Stomach smooth muscle (tissue), 2 donors: ENCODE measurements around the gene SAMM50.

Experiments used
- H3K27ac ChIP-seq: one replicate; pipeline ENCODE4 v1.7.0; 2013; ENCODE audit warnings: mild to moderate bottlenecking, low read length, inconsistent platforms
- H3K27me3 ChIP-seq, 2 donors: one replicate each; pipeline ENCODE4 v1.7.0; 2013; ENCODE audit warnings: low read length in 2 of 2; ENCODE audit not compliant: insufficient read depth in 2 of 2, control insufficient read depth in 1 of 2
- H3K36me3 ChIP-seq, 2 donors: one replicate each; pipeline ENCODE4 v1.7.0; 2013; ENCODE audit warnings: low read length in 2 of 2; ENCODE audit not compliant: control insufficient read depth in 2 of 2, insufficient read depth in 2 of 2
- H3K4me1 ChIP-seq: one replicate; pipeline ENCODE4 v1.7.0; 2013; ENCODE audit warnings: low read length; ENCODE audit not compliant: control insufficient read depth, insufficient read depth
- H3K4me3 ChIP-seq, 2 donors: one replicate each; pipeline ENCODE4 v1.7.0; 2013; ENCODE audit warnings: low read length in 2 of 2
- H3K9ac ChIP-seq, 2 donors: one replicate each; pipeline ENCODE4 v1.7.0; 2013; ENCODE audit warnings: low read length in 2 of 2, mild to moderate bottlenecking in 1 of 2
- H3K9me3 ChIP-seq, 2 donors: one replicate each; pipeline ENCODE4 v1.7.0; 2013; ENCODE audit warnings: low read length in 2 of 2; ENCODE audit not compliant: control insufficient read depth in 2 of 2
- donor health status: healthy.
- donor health status: Pancreatic carcinoma.

The SAMM50 gene

GRCh38 chr22:43923631-43924464, 31.4 kb upstream of the SAMM50 start, which contains the start of gene PNPLA3:
Gene PNPLA3, plus strand, starts transcription at chr22:43923805. Its CDS starts 107 bp downstream, at chr22:43923912.
- Histone ChIP-seq H3K27ac (no peak within 1 kb of the TSS), H3K9ac (peak within 1 kb of the TSS in 1 of 2 donors; percentile 32), H3K9me3 (no peaks in the 10 kb centered on the region), H3K4me1 (peaks cover 4% of the 10 kb centered on the region), H3K36me3 (no peaks in the 10 kb centered on the region), H3K27me3 (peaks cover 16 to 22% of the 10 kb centered on the region in 2 donors), H3K4me3 (peak within 1 kb of the TSS; percentile 66 to 72)

- no peaks in the 10 kb centered on the region for H3K36me3 ChIP-seq
- no peak overlapping the region for H3K27ac ChIP-seq
- peaks cover 4% of the 10 kb centered on the region for H3K4me1 ChIP-seq
- H3K27me3 ChIP-seq = peaks cover 12 to 17% of the 10 kb centered on the region in 2 donors
- no peaks in the 10 kb centered on the region for H3K9me3 ChIP-seq
- H3K9ac ChIP-seq = no peak overlapping the region
- H3K4me3 ChIP-seq = no peak overlapping the region
Measured at GRCh38 chr22:43924877-43925276, 30.4 kb upstream of the SAMM50 start.

- peaks cover 4% of the 10 kb centered on the region for H3K4me1 ChIP-seq
- H3K9ac ChIP-seq = no peak overlapping the region
- H3K36me3 ChIP-seq = no peaks in the 10 kb centered on the region
- H3K27me3 ChIP-seq = peaks cover 12 to 19% of the 10 kb centered on the region in 2 donors
- H3K9me3 ChIP-seq = no peaks in the 10 kb centered on the region
- H3K4me3 ChIP-seq = no peak overlapping the region
- H3K27ac ChIP-seq = no peak overlapping the region
Measured at GRCh38 chr22:43925433-43926348, 29.6 kb upstream of the SAMM50 start.

GRCh38 chr22:43926349-43926710, 28.9 kb upstream of the SAMM50 start:
- Histone ChIP-seq H3K36me3 (no peaks in the 10 kb centered on the region), H3K27ac (no peak overlapping the region), H3K4me3 (no peak overlapping the region), H3K4me1 (peaks cover 4% of the 10 kb centered on the region), H3K9me3 (no peaks in the 10 kb centered on the region), H3K27me3 (peaks cover 12 to 19% of the 10 kb centered on the region in 2 donors), H3K9ac (no peak overlapping the region)

GRCh38 chr22:43928468-43928867, 26.8 kb upstream of the SAMM50 start:
- H3K9me3 ChIP-seq = no peaks in the 10 kb centered on the region
- H3K4me1 ChIP-seq = peaks cover 4% of the 10 kb centered on the region
- H3K9ac ChIP-seq = no peak overlapping the region
- H3K4me3 ChIP-seq = no peak overlapping the region
- H3K27me3 ChIP-seq = peaks cover 12% of the 10 kb centered on the region in 2 donors
- no peak overlapping the region for H3K27ac ChIP-seq
- H3K36me3 ChIP-seq = no peaks in the 10 kb centered on the region

- H3K27ac ChIP-seq = no peak overlapping the region
- no peaks in the 10 kb centered on the region for H3K36me3 ChIP-seq
- H3K27me3 ChIP-seq = peaks cover 12% of the 10 kb centered on the region in 2 donors
- H3K4me1 ChIP-seq = no peaks in the 10 kb centered on the region
- H3K9ac ChIP-seq = no peak overlapping the region
- no peak overlapping the region for H3K4me3 ChIP-seq
- no peaks in the 10 kb centered on the region for H3K9me3 ChIP-seq
Measured at GRCh38 chr22:43928908-43929307, 26.3 kb upstream of the SAMM50 start.

GRCh38 chr22:43931771-43932170, 23.5 kb upstream of the SAMM50 start:
- no peaks in the 10 kb centered on the region for H3K36me3 ChIP-seq
- no peak overlapping the region for H3K9ac ChIP-seq
- peaks cover 0 to 2% of the 10 kb centered on the region in 2 donors for H3K27me3 ChIP-seq
- H3K4me3 ChIP-seq = no peak overlapping the region
- no peak overlapping the region for H3K27ac ChIP-seq
- H3K4me1 ChIP-seq = no peaks in the 10 kb centered on the region
- H3K9me3 ChIP-seq = no peaks in the 10 kb centered on the region

- peaks cover 0 to 5% of the 10 kb centered on the region in 2 donors for H3K9me3 ChIP-seq
- H3K36me3 ChIP-seq = no peaks in the 10 kb centered on the region
- no peak overlapping the region for H3K9ac ChIP-seq
- no peaks in the 10 kb centered on the region for H3K4me1 ChIP-seq
- H3K27me3 ChIP-seq = peaks cover 4 to 7% of the 10 kb centered on the region in 2 donors
- H3K27ac ChIP-seq = no peak overlapping the region
- H3K4me3 ChIP-seq = no peak overlapping the region
Measured at GRCh38 chr22:43941449-43941848, 13.8 kb upstream of the SAMM50 start.

GRCh38 chr22:43944670-43945430, 10.4 kb upstream of the SAMM50 start:
- H3K4me1 ChIP-seq = no peaks in the 10 kb centered on the region
- H3K36me3 ChIP-seq = no peaks in the 10 kb centered on the region
- no peak overlapping the region for H3K27ac ChIP-seq
- no peak overlapping the region for H3K4me3 ChIP-seq
- H3K9me3 ChIP-seq = peaks cover 0 to 5% of the 10 kb centered on the region in 2 donors
- peaks cover 4 to 7% of the 10 kb centered on the region in 2 donors for H3K27me3 ChIP-seq
- H3K9ac ChIP-seq = no peak overlapping the region
